Measurements from ENCODE around the gene PRKCZ. TPM values are rescaled to one million over a fixed set of nuclear protein-coding genes. Genes with fewer than 3 reads are reported as not detected.
"Not testable (repeated sequence)": the region's sequence is repeated elsewhere in the genome, so short reads cannot be mapped to it uniquely, and the experiment has no call there.

PRKCZ gene
- total RNA-seq, 1 experiment from 2014 or later, result 56.8 TPM

- no TSS peak for BruUV-seq (replicated peaks)
- intact Hi-C loops (cut with micrococcal nuclease), result no loop called here
- H3K9me2 ChIP-seq (replicated peaks; ENCODE audit: low read length), result no peaks in the 10 kb centered on the region
- ChIA-PET CTCF (no interaction called here), POLR2A (ENCODE audit: unreplicated experiment) (no interaction called here)
- no peaks in the 10 kb centered on the region for H3K9me3 ChIP-seq (ENCODE audit: low read length)
- H3K4me2 ChIP-seq (ENCODE audit: low read length), result no peak overlapping the region
- no peak overlapping the region for H3K4me3 ChIP-seq (ENCODE audit: low read length)
- no peaks in the 10 kb centered on the region for H3K27me3 ChIP-seq (ENCODE audit: low read length)
- H3F3A ChIP-seq (ENCODE audit: low read length, unreplicated experiment), result no peaks in the 10 kb centered on the region
- H3K36me3 ChIP-seq (ENCODE audit: low read depth, low read length), result 0 out of 2 replicates have a peak, but pooled peaks cover 2% of the 10 kb centered on the region
- no peak overlapping the region for H2AFZ ChIP-seq (ENCODE audit: low read length)
- no peaks in the 10 kb centered on the region for H3K79me2 ChIP-seq (ENCODE audit: low read length)
- TF ChIP-seq CTCF (conservative IDR thresholded peaks at IDR 0.05; ENCODE audit: low read depth, low read length), result no peak
- TF ChIP-seq EZH2phosphoT487 (IDR thresholded peaks at IDR 0.05; ENCODE audit: borderline replicate concordance, low read length), result no peak
- no peak for TF ChIP-seq EZH2 (IDR thresholded peaks at IDR 0.05; ENCODE audit: low read length, unreplicated experiment)
- H3K9ac ChIP-seq (ENCODE audit: low read length), result no peak overlapping the region
- ATAC-seq, result no peak
- H4K20me1 ChIP-seq (ENCODE audit: low read length), result no peaks in the 10 kb centered on the region
- H3K4me1 ChIP-seq (ENCODE audit: insufficient read depth, low read length), result no peaks in the 10 kb centered on the region
- no peak overlapping the region for H3K27ac ChIP-seq (ENCODE audit: low read length)
- DNase-seq, result no peak
Observed at GRCh38 chr1:2111674-2112035, 61.4 kb downstream of the PRKCZ start.

- no peaks in the 10 kb centered on the region for H4K20me1 ChIP-seq (ENCODE audit: low read length)
- no TSS peak for BruUV-seq (replicated peaks)
- no peak overlapping the region for H2AFZ ChIP-seq (ENCODE audit: low read length)
- H3K27me3 ChIP-seq (ENCODE audit: low read length), result no peaks in the 10 kb centered on the region
- H3K27ac ChIP-seq (ENCODE audit: low read length), result no peak overlapping the region
- intact Hi-C loops (cut with micrococcal nuclease), result no loop called here
- H3K4me1 ChIP-seq (ENCODE audit: insufficient read depth, low read length), result no peaks in the 10 kb centered on the region
- no peak overlapping the region for H3K4me3 ChIP-seq (ENCODE audit: low read length)
- no peaks in the 10 kb centered on the region for H3K79me2 ChIP-seq (ENCODE audit: low read length)
- no peaks in the 10 kb centered on the region for H3K36me3 ChIP-seq (ENCODE audit: low read depth, low read length)
- H3K4me2 ChIP-seq (ENCODE audit: low read length), result no peak overlapping the region
- ATAC-seq (no peak), DNase-seq (no peak)
- H3K9me3 ChIP-seq (ENCODE audit: low read length), result no peaks in the 10 kb centered on the region
- CTCF ChIA-PET, result no interaction called here
- no peak overlapping the region for H3K9ac ChIP-seq (ENCODE audit: low read length)
- no peaks in the 10 kb centered on the region for H3F3A ChIP-seq (ENCODE audit: low read length, unreplicated experiment)
- no peak for TF ChIP-seq EZH2phosphoT487 (IDR thresholded peaks at IDR 0.05; ENCODE audit: borderline replicate concordance, low read length)
- no peak for TF ChIP-seq CTCF (conservative IDR thresholded peaks at IDR 0.05; ENCODE audit: low read depth, low read length)
- H3K9me2 ChIP-seq (replicated peaks; ENCODE audit: low read length), result no peaks in the 10 kb centered on the region
- POLR2A ChIA-PET (ENCODE audit: unreplicated experiment), result no interaction called here
Observed at GRCh38 chr1:2112280-2112701, 62.1 kb downstream of the PRKCZ start.

GRCh38 chr1:2113620-2114135, 63.5 kb downstream of the PRKCZ start:
- TF ChIP-seq EZH2phosphoT487 (IDR thresholded peaks at IDR 0.05; ENCODE audit: borderline replicate concordance, low read length), result no peak
- TF ChIP-seq EZH2 (IDR thresholded peaks at IDR 0.05; ENCODE audit: low read length, unreplicated experiment), result no peak
- TF ChIP-seq CTCF (conservative IDR thresholded peaks at IDR 0.05; ENCODE audit: low read depth, low read length), result no peak
- DNase-seq, result no peak
- H3K9me2 ChIP-seq (replicated peaks; ENCODE audit: low read length), result no peaks in the 10 kb centered on the region
- no TSS peak for BruUV-seq (replicated peaks)
- H3K27ac ChIP-seq (ENCODE audit: low read length), result no peak overlapping the region
- no peaks in the 10 kb centered on the region for H3K79me2 ChIP-seq (ENCODE audit: low read length)
- H3K9ac ChIP-seq (ENCODE audit: low read length), result no peak overlapping the region
- H3K4me2 ChIP-seq (ENCODE audit: low read length), result no peak overlapping the region
- intact Hi-C loops (cut with micrococcal nuclease), result no loop called here
- POLR2A ChIA-PET (ENCODE audit: unreplicated experiment), result no interaction called here
- no peaks in the 10 kb centered on the region for H3F3A ChIP-seq (ENCODE audit: low read length, unreplicated experiment)
- no peaks in the 10 kb centered on the region for H3K36me3 ChIP-seq (ENCODE audit: low read depth, low read length)
- no peak for ATAC-seq
- H3K4me1 ChIP-seq (ENCODE audit: insufficient read depth, low read length), result no peaks in the 10 kb centered on the region
- H2AFZ ChIP-seq (ENCODE audit: low read length), result no peak overlapping the region
- CTCF ChIA-PET, result no interaction called here
- H3K27me3 ChIP-seq (ENCODE audit: low read length), result no peaks in the 10 kb centered on the region
- H3K4me3 ChIP-seq (ENCODE audit: low read length), result no peak overlapping the region
- no peaks in the 10 kb centered on the region for H3K9me3 ChIP-seq (ENCODE audit: low read length)
- no peaks in the 10 kb centered on the region for H4K20me1 ChIP-seq (ENCODE audit: low read length)

- H3K27ac ChIP-seq (ENCODE audit: low read length); BruUV-seq (replicated peaks); POLR2A ChIA-PET (ENCODE audit: unreplicated experiment); intact Hi-C loops (cut with micrococcal nuclease); H3K36me3 ChIP-seq (ENCODE audit: low read depth, low read length); H3K27me3 ChIP-seq (ENCODE audit: low read length); H3K4me1 ChIP-seq (ENCODE audit: insufficient read depth, low read length); ATAC-seq; CTCF ChIA-PET; H3K9me3 ChIP-seq (ENCODE audit: low read length); H3K9ac ChIP-seq (ENCODE audit: low read length); DNase-seq; H3K9me2 ChIP-seq (replicated peaks; ENCODE audit: low read length); H2AFZ ChIP-seq (ENCODE audit: low read length); H3K79me2 ChIP-seq (ENCODE audit: low read length); H3K4me3 ChIP-seq (ENCODE audit: low read length); H3K4me2 ChIP-seq (ENCODE audit: low read length); H4K20me1 ChIP-seq (ENCODE audit: low read length); H3F3A ChIP-seq (ENCODE audit: low read length, unreplicated experiment): not testable (repeated sequence)
Observed at GRCh38 chr1:2114635-2115007, 64.4 kb downstream of the PRKCZ start.

All from PC-3 (cell line).